ENCODE results near the gene TFCP2. TPM values are rescaled to one million over a fixed set of nuclear protein-coding genes. Genes with fewer than 3 reads are reported as not detected.

TFCP2 gene
- total RNA-seq, 1 donor from 2014 or later: 20.6 TPM

DNA sequence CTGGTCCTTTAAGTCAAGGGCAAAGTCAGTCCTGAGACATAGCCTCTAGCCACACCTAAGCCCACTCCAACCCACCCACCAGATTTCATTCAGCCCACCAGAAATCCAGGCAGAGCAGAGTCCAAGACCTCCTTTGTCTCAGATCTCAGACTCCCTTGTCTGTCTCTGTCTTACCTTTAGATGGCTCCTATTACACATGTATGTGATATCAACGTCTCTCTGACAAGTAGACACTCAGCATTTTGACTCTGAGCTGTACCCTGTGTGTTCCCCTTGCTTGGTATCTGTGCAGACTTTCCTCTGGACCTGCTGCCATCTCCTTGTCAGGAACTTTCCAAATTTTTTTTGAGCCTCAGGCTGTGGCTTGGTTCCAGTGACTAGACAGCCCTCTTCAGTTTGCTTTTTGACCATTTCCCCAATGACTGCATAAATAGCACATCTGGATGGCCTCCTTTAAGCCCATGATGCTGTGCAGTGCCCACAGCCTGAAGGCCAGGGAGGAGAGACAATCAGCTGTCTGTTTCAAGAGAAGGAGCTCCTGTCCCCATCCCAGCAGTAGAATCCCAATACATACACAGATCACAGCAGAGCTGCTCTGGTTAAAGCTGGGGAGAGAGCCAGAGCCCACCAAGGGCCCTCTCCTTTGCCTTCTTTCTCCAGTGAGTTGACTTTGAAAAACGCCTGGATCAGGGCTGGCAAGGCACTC is 37.9 kb upstream of the TFCP2 start:
- H3K4me3 Mint-ChIP-seq (ENCODE audit: unreplicated experiment): no peak overlapping the region
- TF ChIP-seq, protein P1, sequence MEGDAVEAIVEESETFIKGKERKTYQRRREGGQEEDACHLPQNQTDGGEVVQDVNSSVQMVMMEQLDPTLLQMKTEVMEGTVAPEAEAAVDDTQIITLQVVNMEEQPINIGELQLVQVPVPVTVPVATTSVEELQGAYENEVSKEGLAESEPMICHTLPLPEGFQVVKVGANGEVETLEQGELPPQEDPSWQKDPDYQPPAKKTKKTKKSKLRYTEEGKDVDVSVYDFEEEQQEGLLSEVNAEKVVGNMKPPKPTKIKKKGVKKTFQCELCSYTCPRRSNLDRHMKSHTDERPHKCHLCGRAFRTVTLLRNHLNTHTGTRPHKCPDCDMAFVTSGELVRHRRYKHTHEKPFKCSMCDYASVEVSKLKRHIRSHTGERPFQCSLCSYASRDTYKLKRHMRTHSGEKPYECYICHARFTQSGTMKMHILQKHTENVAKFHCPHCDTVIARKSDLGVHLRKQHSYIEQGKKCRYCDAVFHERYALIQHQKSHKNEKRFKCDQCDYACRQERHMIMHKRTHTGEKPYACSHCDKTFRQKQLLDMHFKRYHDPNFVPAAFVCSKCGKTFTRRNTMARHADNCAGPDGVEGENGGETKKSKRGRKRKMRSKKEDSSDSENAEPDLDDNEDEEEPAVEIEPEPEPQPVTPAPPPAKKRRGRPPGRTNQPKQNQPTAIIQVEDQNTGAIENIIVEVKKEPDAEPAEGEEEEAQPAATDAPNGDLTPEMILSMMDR (IDR thresholded peaks at IDR 0.05): no peak

DNA sequence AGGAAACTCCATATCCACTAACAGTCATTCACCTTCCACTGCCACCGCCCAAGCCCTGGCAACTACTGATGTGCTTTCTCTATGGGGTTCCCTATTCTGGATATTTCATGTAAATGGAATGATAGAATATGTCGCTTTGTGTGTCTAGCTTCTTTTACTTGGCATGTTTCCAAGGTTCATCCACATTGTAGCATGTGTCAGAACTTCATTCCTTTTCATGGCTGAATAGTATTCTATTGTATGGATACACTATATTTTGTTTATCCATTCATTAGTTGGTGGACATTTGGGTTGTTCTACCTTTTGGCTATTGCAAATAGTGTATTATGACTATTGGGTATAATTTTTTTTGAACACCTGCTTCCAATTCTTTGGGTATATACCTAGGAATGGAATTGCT is 36.3 kb upstream of the TFCP2 start:
- no peak overlapping the region for H3K4me3 Mint-ChIP-seq (ENCODE audit: unreplicated experiment)
- DNase-seq (ENCODE audit: extremely low spot score, unreplicated experiment): no peak

More for the DNA sequence above, 37.9 kb upstream of the TFCP2 start:
- Mint-ChIP-seq H3K9me3 (ENCODE audit: unreplicated experiment) (no peaks in the 10 kb centered on the region), H3K27ac (ENCODE audit: unreplicated experiment) (no peak overlapping the region), H3K27me3 (ENCODE audit: unreplicated experiment) (no peaks in the 10 kb centered on the region), H3K36me3 (ENCODE audit: unreplicated experiment) (peaks cover 10% of the 10 kb centered on the region), H3K4me1 (ENCODE audit: unreplicated experiment) (no peaks in the 10 kb centered on the region)
- DNase-seq (ENCODE audit: extremely low spot score, unreplicated experiment): no peak

DNA sequence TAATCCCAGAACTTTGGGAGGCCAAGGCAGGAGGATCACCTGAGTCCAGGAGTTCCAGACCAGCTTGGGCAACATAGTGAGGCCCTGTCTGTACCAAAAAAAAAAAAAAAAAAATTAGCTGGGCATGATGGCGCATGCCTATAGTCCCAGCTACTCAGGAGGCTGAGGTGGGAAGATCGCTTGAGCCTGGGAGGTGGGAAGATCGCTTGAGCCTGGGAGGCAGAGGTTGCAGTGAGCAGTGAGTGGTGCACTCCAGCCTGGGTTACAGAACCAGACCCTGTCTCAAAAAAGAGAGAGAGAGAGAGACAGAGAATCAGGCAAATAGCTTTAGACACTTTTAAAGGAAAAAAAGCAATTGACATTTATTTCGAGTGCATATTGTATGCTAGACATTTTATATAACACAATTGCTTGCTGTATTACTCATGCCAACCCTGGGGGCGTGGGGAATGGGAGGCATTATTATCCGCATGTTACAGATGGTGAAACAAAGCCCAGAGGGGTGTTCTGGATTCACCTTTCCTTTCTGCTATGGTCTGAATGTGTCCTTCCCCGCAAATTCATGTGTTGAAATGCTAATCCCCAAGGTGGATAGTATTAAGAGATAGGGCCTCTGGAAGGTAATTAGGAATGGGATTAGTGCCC is 35.2 kb upstream of the TFCP2 start:
- H3K9me3 Mint-ChIP-seq (ENCODE audit: unreplicated experiment): no peaks in the 10 kb centered on the region
- H3K27me3 Mint-ChIP-seq (ENCODE audit: unreplicated experiment): no peaks in the 10 kb centered on the region
- TF ChIP-seq, protein P1 (IDR thresholded peaks at IDR 0.05): no peak
- H3K36me3 Mint-ChIP-seq (ENCODE audit: unreplicated experiment): peaks cover 12% of the 10 kb centered on the region
- H3K27ac Mint-ChIP-seq (ENCODE audit: unreplicated experiment): no peak overlapping the region
- no peaks in the 10 kb centered on the region for H3K4me1 Mint-ChIP-seq (ENCODE audit: unreplicated experiment)
- H3K4me3 Mint-ChIP-seq (ENCODE audit: unreplicated experiment): no peak overlapping the region
- no peak for DNase-seq (ENCODE audit: extremely low spot score, unreplicated experiment)

More for the DNA sequence above, 36.3 kb upstream of the TFCP2 start:
- Mint-ChIP-seq H3K27me3 (ENCODE audit: unreplicated experiment) (no peaks in the 10 kb centered on the region), H3K36me3 (ENCODE audit: unreplicated experiment) (peaks cover 10% of the 10 kb centered on the region), H3K27ac (ENCODE audit: unreplicated experiment) (no peak overlapping the region), H3K4me1 (ENCODE audit: unreplicated experiment) (no peaks in the 10 kb centered on the region), H3K9me3 (ENCODE audit: unreplicated experiment) (no peaks in the 10 kb centered on the region)
- TF ChIP-seq, protein P1 (IDR thresholded peaks at IDR 0.05): no peak

DNA sequence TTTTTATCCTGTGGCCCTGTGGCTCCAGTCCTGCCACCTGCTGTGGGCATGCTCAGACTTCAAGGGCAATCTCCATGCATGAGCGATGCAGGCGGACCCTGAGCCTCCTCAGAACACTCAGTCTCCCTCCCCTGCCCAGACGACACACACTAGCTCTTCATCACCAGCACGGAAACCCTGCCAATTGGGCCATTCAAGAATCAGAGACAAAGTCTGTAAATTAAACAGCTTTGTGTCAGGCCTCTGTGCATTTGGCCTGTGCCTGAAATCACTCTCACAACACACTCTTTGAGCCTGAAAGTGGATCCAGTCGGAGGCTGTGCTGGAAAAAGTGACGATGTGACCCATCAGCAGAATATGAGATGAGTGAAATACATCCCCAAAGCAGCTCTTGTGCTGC is 32.4 kb upstream of the TFCP2 start:
- Mint-ChIP-seq H3K4me1 (ENCODE audit: unreplicated experiment) (no peaks in the 10 kb centered on the region), H3K4me3 (ENCODE audit: unreplicated experiment) (no peak overlapping the region), H3K27me3 (ENCODE audit: unreplicated experiment) (no peaks in the 10 kb centered on the region), H3K27ac (ENCODE audit: unreplicated experiment) (no peak overlapping the region), H3K36me3 (ENCODE audit: unreplicated experiment) (peaks cover 10% of the 10 kb centered on the region), H3K9me3 (ENCODE audit: unreplicated experiment) (no peaks in the 10 kb centered on the region)
- no peak for DNase-seq (ENCODE audit: extremely low spot score, unreplicated experiment)
- TF ChIP-seq, protein P1 (IDR thresholded peaks at IDR 0.05): no peak

DNA sequence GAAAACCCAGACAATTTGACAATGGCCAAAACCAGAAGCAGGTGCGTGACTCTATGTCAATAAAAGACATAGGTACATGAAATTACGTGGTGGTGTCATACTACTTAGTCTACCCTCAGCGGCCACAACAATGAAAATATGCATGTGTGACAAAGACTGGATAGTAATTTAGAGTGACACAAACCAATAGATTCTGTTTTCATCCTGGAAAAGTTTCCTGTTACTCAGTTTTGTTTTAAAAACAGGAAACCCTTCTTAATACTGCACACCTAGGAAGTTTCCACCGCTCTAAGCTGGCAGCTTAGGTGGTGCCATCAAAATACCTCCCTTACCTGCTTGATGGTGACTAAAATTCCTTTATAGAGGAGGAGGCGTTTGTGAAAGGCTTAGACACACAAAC is 29.8 kb upstream of the TFCP2 start:
- no peaks in the 10 kb centered on the region for H3K4me1 Mint-ChIP-seq (ENCODE audit: unreplicated experiment)
- no peak overlapping the region for H3K27ac Mint-ChIP-seq (ENCODE audit: unreplicated experiment)
- no peak overlapping the region for H3K4me3 Mint-ChIP-seq (ENCODE audit: unreplicated experiment)
- no peak for DNase-seq (ENCODE audit: extremely low spot score, unreplicated experiment)
- no peaks in the 10 kb centered on the region for H3K27me3 Mint-ChIP-seq (ENCODE audit: unreplicated experiment)
- H3K36me3 Mint-ChIP-seq (ENCODE audit: unreplicated experiment): peaks cover 6% of the 10 kb centered on the region
- TF ChIP-seq, protein P1 (IDR thresholded peaks at IDR 0.05): no peak
- no peaks in the 10 kb centered on the region for H3K9me3 Mint-ChIP-seq (ENCODE audit: unreplicated experiment)

Measured in osteocyte (in vitro differentiated cells).